ENCODE data around the gene ABCA3.

The ABCA3 gene

GRCh38 chr16:2308089-2308962 lies 32.2 kb downstream of the ABCA3 start:
- no peak overlapping the region for H3K4me3 Mint-ChIP-seq

GRCh38 chr16:2299915-2300192 lies 40.7 kb downstream of the ABCA3 start:
- H3K27me3 Mint-ChIP-seq (ENCODE audit: low read depth), result no peaks in the 10 kb centered on the region
- no peak overlapping the region for H3K27ac Mint-ChIP-seq
- no peaks in the 10 kb centered on the region for H3K4me1 Mint-ChIP-seq (ENCODE audit: low read depth)
- no peaks in the 10 kb centered on the region for H3K9me3 Mint-ChIP-seq
- no peak overlapping the region for H3K4me3 Mint-ChIP-seq
- no peaks in the 10 kb centered on the region for H3K36me3 Mint-ChIP-seq (ENCODE audit: low read depth)

More at GRCh38 chr16:2308089-2308962, 32.2 kb downstream of the ABCA3 start:
- Mint-ChIP-seq H3K27me3 (ENCODE audit: low read depth) (no peaks in the 10 kb centered on the region), H3K4me1 (ENCODE audit: low read depth) (no peaks in the 10 kb centered on the region), H3K27ac (no peak overlapping the region), H3K36me3 (ENCODE audit: low read depth) (no peaks in the 10 kb centered on the region), H3K9me3 (no peaks in the 10 kb centered on the region)

DNA sequence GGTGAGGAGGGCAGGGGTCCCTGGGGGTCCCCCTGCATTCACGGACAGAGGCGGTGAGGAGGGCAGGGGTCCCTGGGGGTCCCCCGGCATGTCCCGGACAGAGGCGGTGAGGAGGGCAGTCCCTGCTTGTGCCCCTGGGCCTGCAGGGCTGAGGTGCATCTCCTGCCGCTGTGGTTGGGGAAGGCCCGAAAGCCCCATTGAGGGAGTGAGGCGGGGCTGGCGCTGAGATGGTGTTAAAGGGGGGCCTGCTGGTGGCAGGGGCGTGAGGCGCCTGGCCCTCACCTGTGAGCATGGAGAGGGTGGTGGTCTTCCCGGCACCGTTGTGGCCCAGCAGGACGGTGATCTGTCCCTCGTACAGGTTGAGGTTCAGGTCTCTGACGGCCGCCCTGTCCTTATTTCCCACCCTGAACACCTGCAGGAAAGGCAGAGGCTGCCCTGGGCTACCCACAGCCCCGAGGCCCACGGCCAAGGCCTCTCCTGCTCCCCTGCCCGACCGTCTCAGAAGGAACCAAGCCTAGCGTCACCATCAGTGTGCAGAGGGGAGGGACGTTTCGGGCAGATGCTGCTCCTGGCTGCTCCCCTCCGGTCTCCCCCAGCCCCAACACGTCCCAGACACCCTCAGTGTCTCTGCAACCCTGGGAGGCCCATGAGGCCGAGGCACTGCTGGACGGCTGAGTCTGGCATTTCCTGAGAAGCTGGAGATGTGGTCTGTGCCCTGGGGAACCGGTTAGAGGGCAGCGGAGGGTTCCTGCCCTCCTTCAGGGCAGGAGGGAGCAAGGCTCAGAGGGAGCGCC lies 41.2 kb downstream of the ABCA3 start:
- Mint-ChIP-seq H3K27ac (no peak overlapping the region), H3K27me3 (ENCODE audit: low read depth) (no peaks in the 10 kb centered on the region), H3K36me3 (ENCODE audit: low read depth) (no peaks in the 10 kb centered on the region), H3K4me1 (ENCODE audit: low read depth) (no peaks in the 10 kb centered on the region), H3K4me3 (no peak overlapping the region), H3K9me3 (no peaks in the 10 kb centered on the region)

DNA sequence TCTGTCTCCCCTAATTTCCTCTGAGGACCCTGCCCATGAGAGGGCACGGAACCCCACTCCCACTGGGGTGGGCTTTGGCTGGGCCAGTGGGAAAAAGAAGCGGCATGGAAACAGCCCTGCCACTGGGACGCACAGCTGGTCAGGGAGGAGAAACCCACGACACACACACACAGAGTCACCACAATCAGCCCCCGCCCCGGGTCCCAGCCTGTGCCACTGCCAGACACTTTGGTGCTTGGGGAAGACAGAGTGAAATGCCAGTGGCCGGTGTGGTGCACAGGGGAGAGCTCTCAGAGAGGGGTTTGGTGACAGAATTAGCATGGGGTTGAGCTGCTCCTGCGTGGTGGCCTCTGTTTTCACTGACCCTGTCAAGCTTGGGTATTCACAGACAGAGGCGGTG lies 41.9 kb downstream of the ABCA3 start:
- no peak overlapping the region for H3K4me3 Mint-ChIP-seq
- H3K27me3 Mint-ChIP-seq (ENCODE audit: low read depth), result no peaks in the 10 kb centered on the region
- no peaks in the 10 kb centered on the region for H3K4me1 Mint-ChIP-seq (ENCODE audit: low read depth)
- no peaks in the 10 kb centered on the region for H3K9me3 Mint-ChIP-seq
- no peaks in the 10 kb centered on the region for H3K36me3 Mint-ChIP-seq (ENCODE audit: low read depth)
- no peak overlapping the region for H3K27ac Mint-ChIP-seq

- H3K36me3 Mint-ChIP-seq (ENCODE audit: low read depth), result no peaks in the 10 kb centered on the region
- H3K4me1 Mint-ChIP-seq (ENCODE audit: low read depth), result no peaks in the 10 kb centered on the region
- no peak overlapping the region for H3K4me3 Mint-ChIP-seq
- H3K27ac Mint-ChIP-seq, result no peak overlapping the region
- no peaks in the 10 kb centered on the region for H3K9me3 Mint-ChIP-seq
- H3K27me3 Mint-ChIP-seq (ENCODE audit: low read depth), result no peaks in the 10 kb centered on the region
Measured at GRCh38 chr16:2297506-2297860, 43.0 kb downstream of the ABCA3 start.

GRCh38 chr16:2296661-2297505 lies 43.6 kb downstream of the ABCA3 start:
- H3K4me1 Mint-ChIP-seq (ENCODE audit: low read depth), result no peaks in the 10 kb centered on the region
- H3K4me3 Mint-ChIP-seq, result no peak overlapping the region
- no peaks in the 10 kb centered on the region for H3K27me3 Mint-ChIP-seq (ENCODE audit: low read depth)
- H3K27ac Mint-ChIP-seq, result no peak overlapping the region
- no peaks in the 10 kb centered on the region for H3K9me3 Mint-ChIP-seq
- no peaks in the 10 kb centered on the region for H3K36me3 Mint-ChIP-seq (ENCODE audit: low read depth)

GRCh38 chr16:2295056-2295798 lies 45.3 kb downstream of the ABCA3 start:
- Mint-ChIP-seq H3K27me3 (ENCODE audit: low read depth) (no peaks in the 10 kb centered on the region), H3K9me3 (no peaks in the 10 kb centered on the region), H3K36me3 (ENCODE audit: low read depth) (no peaks in the 10 kb centered on the region), H3K4me1 (ENCODE audit: low read depth) (no peaks in the 10 kb centered on the region), H3K27ac (no peak overlapping the region), H3K4me3 (no peak overlapping the region)

DNA sequence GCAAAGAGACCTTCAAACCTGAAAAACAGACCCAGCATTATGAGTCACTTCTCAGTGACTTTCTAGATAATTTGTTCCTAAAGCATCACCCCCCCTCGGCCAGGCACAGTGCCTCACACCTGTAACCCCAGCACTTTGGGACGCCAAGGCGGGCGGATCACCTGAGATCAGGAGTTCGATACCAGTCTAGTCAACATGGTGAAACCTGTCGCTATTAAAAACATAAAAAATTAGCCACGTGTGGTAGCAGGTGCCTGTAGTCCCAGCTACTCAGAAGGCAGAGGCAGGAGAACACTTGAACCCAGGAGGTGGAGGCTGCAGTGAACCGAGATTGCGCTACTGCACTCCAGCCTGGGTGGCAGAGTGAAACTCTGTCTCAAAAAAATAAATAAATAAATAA lies 48.3 kb downstream of the ABCA3 start:
- H3K27ac Mint-ChIP-seq, result no peak overlapping the region
- H3K4me3 Mint-ChIP-seq, result no peak overlapping the region
- no peaks in the 10 kb centered on the region for H3K36me3 Mint-ChIP-seq (ENCODE audit: low read depth)
- H3K9me3 Mint-ChIP-seq, result no peaks in the 10 kb centered on the region
- H3K27me3 Mint-ChIP-seq (ENCODE audit: low read depth), result no peaks in the 10 kb centered on the region
- no peaks in the 10 kb centered on the region for H3K4me1 Mint-ChIP-seq (ENCODE audit: low read depth)

DNA sequence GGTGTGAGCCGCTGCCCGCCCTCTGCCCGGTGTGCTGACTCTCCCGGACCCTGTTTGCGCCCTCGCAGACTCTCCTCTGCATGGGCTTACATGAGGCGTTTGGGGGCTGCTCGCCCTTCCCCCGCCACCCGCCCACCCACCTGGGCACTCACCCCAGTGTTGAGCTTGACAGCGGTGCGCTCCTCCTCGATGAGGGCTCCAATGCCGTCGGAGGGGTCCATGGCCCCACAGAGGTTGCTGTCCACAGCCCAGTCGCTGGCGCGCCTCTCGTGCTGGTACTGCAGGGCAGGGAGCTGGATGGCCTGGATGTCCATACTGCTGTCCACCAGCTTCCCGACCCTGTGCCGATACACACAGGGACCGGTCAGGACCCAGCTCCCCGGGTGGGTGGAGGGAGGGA lies 51.2 kb downstream of the ABCA3 start:
- no peak overlapping the region for H3K27ac Mint-ChIP-seq
- H3K4me1 Mint-ChIP-seq (ENCODE audit: low read depth), result no peaks in the 10 kb centered on the region
- no peaks in the 10 kb centered on the region for H3K36me3 Mint-ChIP-seq (ENCODE audit: low read depth)

DNA sequence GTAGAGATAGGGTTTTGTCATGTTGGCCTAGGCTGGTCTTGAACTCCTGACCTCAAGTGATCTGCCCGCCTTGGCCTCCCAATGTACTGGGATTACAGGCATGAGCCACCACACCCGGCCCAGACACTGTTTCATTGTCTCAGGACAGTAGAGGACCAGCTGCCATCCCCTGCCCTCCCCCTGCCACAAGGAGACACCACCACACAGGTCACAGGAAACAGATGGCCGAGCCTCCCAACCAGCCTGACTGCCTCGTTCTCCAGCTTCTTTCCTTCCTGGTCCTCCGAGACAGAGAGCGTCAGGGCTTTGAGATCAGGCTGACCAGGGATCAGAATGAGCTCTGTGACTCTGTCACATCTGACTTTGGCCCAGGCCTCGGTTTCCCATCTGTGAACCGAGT lies 51.8 kb downstream of the ABCA3 start:
- no peak overlapping the region for H3K27ac Mint-ChIP-seq
- H3K36me3 Mint-ChIP-seq (ENCODE audit: low read depth), result no peaks in the 10 kb centered on the region
- H3K4me1 Mint-ChIP-seq (ENCODE audit: low read depth), result no peaks in the 10 kb centered on the region
- no peaks in the 10 kb centered on the region for H3K27me3 Mint-ChIP-seq (ENCODE audit: low read depth)
- H3K4me3 Mint-ChIP-seq, result no peak overlapping the region
- no peaks in the 10 kb centered on the region for H3K9me3 Mint-ChIP-seq

More for the DNA sequence above, 51.2 kb downstream of the ABCA3 start:
- H3K4me3 Mint-ChIP-seq, result no peak overlapping the region
- no peaks in the 10 kb centered on the region for H3K27me3 Mint-ChIP-seq (ENCODE audit: low read depth)
- no peaks in the 10 kb centered on the region for H3K9me3 Mint-ChIP-seq

DNA sequence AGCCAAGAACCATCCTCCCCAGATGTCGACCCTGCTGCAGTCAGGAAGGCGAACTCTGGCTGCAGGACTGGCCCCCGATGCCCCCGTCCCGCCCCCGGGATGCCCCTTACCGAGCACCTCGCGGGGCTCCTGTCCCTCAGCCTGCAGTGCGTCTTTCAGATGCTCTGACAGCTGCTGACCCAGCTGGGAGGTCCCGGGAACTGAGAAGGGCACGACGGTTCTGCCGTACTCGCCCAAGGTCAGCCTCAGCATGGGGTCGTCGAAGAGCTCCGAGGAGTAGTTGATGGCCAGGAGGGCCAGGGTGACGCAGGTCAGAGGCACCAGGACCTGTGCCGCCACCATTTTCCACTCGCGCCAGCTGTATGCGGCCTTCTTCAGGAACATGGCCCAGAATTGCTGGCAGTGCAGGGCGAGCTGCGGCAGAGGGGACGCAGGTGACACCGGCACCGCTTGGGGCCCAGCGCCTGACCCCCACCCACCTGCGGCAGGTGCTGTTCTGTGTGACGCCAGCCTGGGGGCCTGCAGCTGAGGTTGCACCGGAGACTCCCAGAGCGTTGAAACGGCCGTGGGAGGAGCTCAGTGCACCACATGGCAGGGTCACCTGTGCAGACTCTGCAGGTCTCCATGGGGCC lies 52.5 kb downstream of the ABCA3 start:
- Mint-ChIP-seq H3K36me3 (ENCODE audit: low read depth) (no peaks in the 10 kb centered on the region), H3K4me3 (no peak overlapping the region), H3K27ac (no peak overlapping the region), H3K27me3 (ENCODE audit: low read depth) (no peaks in the 10 kb centered on the region), H3K4me1 (ENCODE audit: low read depth) (no peaks in the 10 kb centered on the region), H3K9me3 (no peaks in the 10 kb centered on the region)

- Mint-ChIP-seq H3K4me3 (no peak overlapping the region), H3K36me3 (ENCODE audit: low read depth) (no peaks in the 10 kb centered on the region), H3K27me3 (ENCODE audit: low read depth) (no peaks in the 10 kb centered on the region), H3K9me3 (no peaks in the 10 kb centered on the region), H3K27ac (no peak overlapping the region), H3K4me1 (ENCODE audit: low read depth) (no peaks in the 10 kb centered on the region)
Measured at GRCh38 chr16:2286550-2286949, 54.0 kb downstream of the ABCA3 start.

- no peak overlapping the region for H3K4me3 Mint-ChIP-seq
- H3K27me3 Mint-ChIP-seq (ENCODE audit: low read depth), result no peaks in the 10 kb centered on the region
- no peak overlapping the region for H3K27ac Mint-ChIP-seq
- no peaks in the 10 kb centered on the region for H3K9me3 Mint-ChIP-seq
- H3K36me3 Mint-ChIP-seq (ENCODE audit: low read depth), result no peaks in the 10 kb centered on the region
- no peaks in the 10 kb centered on the region for H3K4me1 Mint-ChIP-seq (ENCODE audit: low read depth)
Measured at GRCh38 chr16:2285731-2286191, 54.8 kb downstream of the ABCA3 start.
